HEK293 (cell line): Measurements from ENCODE around the gene OCSTAMP.
A peak's percentile ranks its signal among the peaks of the same experiment; 100 is the strongest.

Experiments
- CTCF ChIA-PET: fragments of 350-600 bp; formaldehyde crosslinking; extraction: SDS; loops from one replicate; lab custom pipeline; 2021; ENCODE audit warnings: antibody characterized with exemption; lab: Yijun Ruan, JAX
- POLR2A ChIA-PET: fragments of 300-600 bp; formaldehyde crosslinking; extraction: SDS; loops from one replicate; lab custom pipeline; 2020; ENCODE audit warnings: antibody characterized with exemption, inconsistent platforms; lab: Yijun Ruan, JAX
- H3K27ac ChIP-seq: fragments of 200-500 bp; sonication (Bioruptor generic); 2 replicates; pipeline ENCODE4 v1.5.1; 2014; ENCODE audit warnings: low read depth, low read length, control low read depth, inconsistent platforms; ENCODE audit errors: extremely low read depth
- H3K36me3 ChIP-seq, 2 experiments: fragments of 200-500 bp in 1 of 2; sonication (Bioruptor generic) in 1 of 2; 1 replicate in 1 of 2; 2 replicates in 1 of 2; pipeline ENCODE4 v1.5.1; 2014 to 2017; ENCODE audit warnings: inconsistent platforms in 2 of 2, low read length in 2 of 2; ENCODE audit not compliant: control insufficient read depth in 2 of 2, insufficient read depth in 1 of 2
- H3K4me1 ChIP-seq: fragments of 200-500 bp; sonication (Bioruptor generic); 2 replicates; pipeline ENCODE4 v1.5.1; 2014; ENCODE audit warnings: mild to moderate bottlenecking, low read length, inconsistent platforms; ENCODE audit not compliant: control insufficient read depth, insufficient read depth
- H3K4me3 ChIP-seq: 2 replicates; pipeline ENCODE4 v1.5.1; 2011; ENCODE audit warnings: low read depth, mild to moderate bottlenecking, control low read depth, low read length, moderate library complexity
- H3K9me3 ChIP-seq: fragments of 200-500 bp; sonication (Bioruptor generic); 2 replicates; pipeline ENCODE4 v1.5.1; 2014; ENCODE audit warnings: low read depth, low read length, inconsistent platforms; ENCODE audit not compliant: control insufficient read depth, insufficient read depth
- GLIS1 ChIP-seq: fragments of 450-650 bp; formaldehyde crosslinking; IDR thresholded peaks from 2 replicates; pipeline ENCODE4 v1.5.1; 2016; ENCODE audit warnings: missing biosample characterization, missing genetic modification characterization
- GLIS2 ChIP-seq: fragments of 450-650 bp; formaldehyde crosslinking; IDR thresholded peaks from 2 replicates; pipeline ENCODE4 v1.5.1; 2016; ENCODE audit warnings: missing biosample characterization, missing genetic modification characterization
- KLF7 ChIP-seq: fragments of 450-650 bp; formaldehyde crosslinking; IDR thresholded peaks from 2 replicates; pipeline ENCODE4 v1.5.1; 2016; ENCODE audit warnings: missing biosample characterization, missing genetic modification characterization, borderline replicate concordance
- PRDM10 ChIP-seq: fragments of 450-650 bp; formaldehyde crosslinking; IDR thresholded peaks from 2 replicates; pipeline ENCODE4 v1.5.1; 2016; ENCODE audit warnings: missing biosample characterization, missing genetic modification characterization
- YY2 ChIP-seq: fragments of 450-650 bp; formaldehyde crosslinking; IDR thresholded peaks from 2 replicates; pipeline ENCODE4 v1.5.1; 2016; ENCODE audit warnings: missing biosample characterization, missing genetic modification characterization
- ZBTB1 ChIP-seq: fragments of 450-650 bp; formaldehyde crosslinking; IDR thresholded peaks from 2 replicates; pipeline ENCODE4 v1.5.1; 2016; ENCODE audit warnings: missing biosample characterization, missing genetic modification characterization
- ZBTB20 ChIP-seq: fragments of 450-650 bp; formaldehyde crosslinking; IDR thresholded peaks from 2 replicates; pipeline ENCODE4 v1.5.1; 2016; ENCODE audit warnings: missing biosample characterization, missing genetic modification characterization
- ZBTB26 ChIP-seq: fragments of 450-650 bp; formaldehyde crosslinking; optimal IDR thresholded peaks from 2 replicates; pipeline ENCODE3; 2016; ENCODE audit warnings: missing biosample characterization, mild to moderate bottlenecking, missing genetic modification characterization
- ZNF114 ChIP-seq: fragments of 450-650 bp; formaldehyde crosslinking; IDR thresholded peaks from 2 replicates; pipeline ENCODE4 v1.5.0; 2017; ENCODE audit warnings: missing biosample characterization, missing genetic modification characterization
- ZNF155 ChIP-seq: fragments of 450-650 bp; formaldehyde crosslinking; IDR thresholded peaks from 2 replicates; pipeline ENCODE4 v1.5.1; 2016; ENCODE audit warnings: missing biosample characterization, missing genetic modification characterization
- ZNF184 ChIP-seq: fragments of 450-650 bp; IDR thresholded peaks from 2 replicates; pipeline ENCODE4 v1.5.1; 2018; ENCODE audit warnings: missing biosample characterization, mild to moderate bottlenecking, missing genetic modification characterization
- ZNF214 ChIP-seq: fragments of 450-650 bp; formaldehyde crosslinking; IDR thresholded peaks from 2 replicates; pipeline ENCODE4 v1.5.1; 2017; ENCODE audit warnings: missing biosample characterization, mild to moderate bottlenecking, missing genetic modification characterization, borderline replicate concordance
- ZNF24 ChIP-seq: fragments of 450-650 bp; formaldehyde crosslinking; IDR thresholded peaks from 2 replicates; pipeline ENCODE4 v1.5.1; 2016; ENCODE audit warnings: missing biosample characterization, missing genetic modification characterization
- ZNF266 ChIP-seq: fragments of 450-650 bp; formaldehyde crosslinking; IDR thresholded peaks from 2 replicates; pipeline ENCODE4 v1.5.1; 2016; ENCODE audit warnings: missing biosample characterization, missing genetic modification characterization, low read depth
- ZNF354C ChIP-seq: fragments of 450-650 bp; formaldehyde crosslinking; IDR thresholded peaks from 2 replicates; pipeline ENCODE4 v1.5.1; 2016; ENCODE audit warnings: missing biosample characterization, missing genetic modification characterization, low read depth, borderline replicate concordance
- ZNF366 ChIP-seq: fragments of 450-650 bp; formaldehyde crosslinking; conservative IDR thresholded peaks from 2 replicates; pipeline ENCODE4 v1.5.1; 2016; ENCODE audit warnings: missing biosample characterization, missing genetic modification characterization
- ZNF423 ChIP-seq: fragments of 450-650 bp; formaldehyde crosslinking; IDR thresholded peaks from 2 replicates; pipeline ENCODE4 v1.5.1; 2016; ENCODE audit warnings: missing biosample characterization, missing genetic modification characterization
- ZNF560 ChIP-seq: fragments of 450-650 bp; formaldehyde crosslinking; IDR thresholded peaks from 2 replicates; pipeline ENCODE4 v1.5.1; 2017; ENCODE audit warnings: missing biosample characterization, missing genetic modification characterization, borderline replicate concordance
- ZNF580 ChIP-seq: fragments of 450-650 bp; formaldehyde crosslinking; IDR thresholded peaks from 2 replicates; pipeline ENCODE4 v1.5.1; 2016; ENCODE audit warnings: missing biosample characterization, missing genetic modification characterization
- ZNF600 ChIP-seq: fragments of 450-650 bp; formaldehyde crosslinking; IDR thresholded peaks from 2 replicates; pipeline ENCODE4 v1.5.1; 2016; ENCODE audit warnings: missing biosample characterization, missing genetic modification characterization
- ZNF623 ChIP-seq: fragments of 450-650 bp; formaldehyde crosslinking; IDR thresholded peaks from 2 replicates; pipeline ENCODE4 v1.5.1; 2016; ENCODE audit warnings: missing biosample characterization, missing genetic modification characterization
- ZNF624 ChIP-seq: fragments of 450-650 bp; formaldehyde crosslinking; IDR thresholded peaks from 2 replicates; pipeline ENCODE4 v1.5.1; 2017; ENCODE audit warnings: missing biosample characterization, missing genetic modification characterization
- ZNF76 ChIP-seq: fragments of 450-650 bp; formaldehyde crosslinking; IDR thresholded peaks from 2 replicates; pipeline ENCODE4; 2016; ENCODE audit warnings: low read depth, missing biosample characterization, missing genetic modification characterization, borderline replicate concordance
- ZNF768 ChIP-seq: fragments of 450-650 bp; formaldehyde crosslinking; IDR thresholded peaks from 2 replicates; pipeline ENCODE4 v1.5.1; 2018; ENCODE audit warnings: missing biosample characterization, mild to moderate bottlenecking, missing genetic modification characterization
- ZNF830 ChIP-seq: fragments of 450-650 bp; IDR thresholded peaks from 2 replicates; pipeline ENCODE4 v1.5.0; 2018; ENCODE audit warnings: missing biosample characterization, missing genetic modification characterization, low read depth, mild to moderate bottlenecking, moderate library complexity
- ZXDB ChIP-seq: fragments of 450-650 bp; formaldehyde crosslinking; IDR thresholded peaks from 2 replicates; pipeline ENCODE4 v1.5.1; 2016; ENCODE audit warnings: missing biosample characterization, missing genetic modification characterization
- TF ChIP-seq, protein P1 (sequence below): fragments of 450-650 bp; formaldehyde crosslinking; IDR thresholded peaks from 2 replicates; pipeline ENCODE4 v1.5.1; 2016; ENCODE audit warnings: missing biosample characterization, missing genetic modification characterization

The OCSTAMP gene

GRCh38 chr20:46543033-46543432, 7.4 kb downstream of the OCSTAMP start:
- Histone ChIP-seq H3K4me3 (no peak overlapping the region), H3K27ac (no peak overlapping the region), H3K36me3 (no peaks in the 10 kb centered on the region), H3K9me3 (no peaks in the 10 kb centered on the region), H3K4me1 (no peaks in the 10 kb centered on the region)
- TF ChIP-seq ZNF768 (tag by site-specific recombination) (no peak), ZNF366 (tag by site-specific recombination) (peak; percentile 85)
- ChIA-PET CTCF (no interaction called here), POLR2A (no interaction called here)

- no peaks in the 10 kb centered on the region for H3K9me3 ChIP-seq
- no peaks in the 10 kb centered on the region for H3K36me3 ChIP-seq
- CTCF ChIA-PET = no interaction called here
- H3K27ac ChIP-seq = no peak overlapping the region
- no peak overlapping the region for H3K4me3 ChIP-seq
- TF ChIP-seq ZBTB1 (tag by site-specific recombination) = no peak
- no peak for TF ChIP-seq ZNF600 (tag by site-specific recombination)
- no peak for TF ChIP-seq ZNF580
- TF ChIP-seq ZNF155 (tag by site-specific recombination) = no peak
- no peak for TF ChIP-seq ZNF24 (tag by site-specific recombination)
- TF ChIP-seq ZNF266 (tag by site-specific recombination) = no peak
- no peak for TF ChIP-seq PRDM10 (tag by site-specific recombination)
- TF ChIP-seq, protein P1, sequence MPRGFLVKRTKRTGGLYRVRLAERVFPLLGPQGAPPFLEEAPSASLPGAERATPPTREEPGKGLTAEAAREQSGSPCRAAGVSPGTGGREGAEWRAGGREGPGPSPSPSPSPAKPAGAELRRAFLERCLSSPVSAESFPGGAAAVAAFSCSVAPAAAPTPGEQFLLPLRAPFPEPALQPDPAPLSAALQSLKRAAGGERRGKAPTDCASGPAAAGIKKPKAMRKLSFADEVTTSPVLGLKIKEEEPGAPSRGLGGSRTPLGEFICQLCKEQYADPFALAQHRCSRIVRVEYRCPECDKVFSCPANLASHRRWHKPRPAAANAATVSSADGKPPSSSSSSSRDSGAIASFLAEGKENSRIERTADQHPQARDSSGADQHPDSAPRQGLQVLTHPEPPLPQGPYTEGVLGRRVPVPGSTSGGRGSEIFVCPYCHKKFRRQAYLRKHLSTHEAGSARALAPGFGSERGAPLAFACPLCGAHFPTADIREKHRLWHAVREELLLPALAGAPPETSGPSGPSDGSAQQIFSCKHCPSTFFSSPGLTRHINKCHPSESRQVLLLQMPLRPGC (tag by site-specific recombination) = no peak
- no peak for TF ChIP-seq ZNF560
- TF ChIP-seq ZNF624 (tag by site-specific recombination) = no peak
- no peak for TF ChIP-seq ZNF114 (tag by site-specific recombination)
- no peak for TF ChIP-seq ZNF768 (tag by site-specific recombination)
- TF ChIP-seq ZNF76 (tag by site-specific recombination) = no peak
- H3K4me1 ChIP-seq = no peaks in the 10 kb centered on the region
- POLR2A ChIA-PET = no interaction called here
Observed at GRCh38 chr20:46541229-46541935, 9.1 kb downstream of the OCSTAMP start.

DNA sequence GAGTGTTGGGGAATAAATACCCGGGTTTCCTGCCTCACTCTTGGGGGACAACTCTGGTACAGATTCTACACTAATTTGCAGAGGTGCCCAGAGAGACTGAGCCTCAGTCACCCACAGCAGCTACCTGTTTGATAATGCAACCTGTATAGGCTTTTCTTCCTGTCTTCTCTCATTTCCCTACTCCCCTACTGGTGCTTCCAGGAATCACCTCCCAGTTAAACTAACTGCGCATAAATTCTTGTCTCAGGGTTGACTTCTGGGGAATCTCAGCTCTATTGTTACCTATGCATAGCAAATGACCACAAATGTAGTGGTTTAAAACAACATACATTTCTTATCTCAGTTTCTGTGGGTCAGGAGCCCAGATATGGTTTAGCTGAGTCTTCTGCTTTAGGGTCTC, 11.3 kb downstream of the OCSTAMP start:
- H3K4me1 ChIP-seq = no peaks in the 10 kb centered on the region
- no peak overlapping the region for H3K4me3 ChIP-seq
- POLR2A ChIA-PET = no interaction called here
- H3K27ac ChIP-seq = no peak overlapping the region
- no peaks in the 10 kb centered on the region for H3K9me3 ChIP-seq
- CTCF ChIA-PET = interaction anchor here (0.6 to 1.6 kb wide), 5 partner anchors 10 to 845 kb away, joined by 3 to 4 read pairs (median 3); partner anchors contain the start of gene OCSTAMP
- no peaks in the 10 kb centered on the region for H3K36me3 ChIP-seq
- TF ChIP-seq ZBTB20 (no peak), ZNF623 (tag by site-specific recombination) (no peak), ZNF423 (no peak), GLIS1 (tag by site-specific recombination) (no peak), ZXDB (tag by site-specific recombination) (no peak), KLF7 (tag by site-specific recombination) (no peak), ZBTB26 (tag by site-specific recombination) (no peak), GLIS2 (no peak), ZNF830 (tag by site-specific recombination) (no peak), ZNF184 (no peak), ZNF214 (tag by site-specific recombination) (no peak), YY2 (tag by site-specific recombination) (no peak), ZNF354C (tag by site-specific recombination) (no peak)
